Progenitor cell of endocrine pancreas (in vitro differentiated cells): ENCODE measurements around the gene CLSTN2. TPM values are rescaled to one million over a fixed set of nuclear protein-coding genes. Genes with fewer than 3 reads are reported as not detected.

Experiments used
- DNase-seq: peaks from one replicate; pipeline ENCODE4 v3.0.0; 2021; ENCODE audit warnings: low spot score; ENCODE audit not compliant: unreplicated experiment
- H3K27ac Mint-ChIP-seq: 2 replicates; pipeline ENCODE4 v1.8.0; 2021; ENCODE audit warnings: mild to moderate bottlenecking, moderate library complexity, mixed read lengths
- H3K27me3 Mint-ChIP-seq: 2 replicates; pipeline ENCODE4 v1.8.0; 2021; ENCODE audit warnings: mixed read lengths
- H3K36me3 Mint-ChIP-seq: 2 replicates; pipeline ENCODE4 v1.8.0; 2022; ENCODE audit warnings: mixed read lengths; ENCODE audit not compliant: insufficient read depth
- H3K4me1 Mint-ChIP-seq: 2 replicates; pipeline ENCODE4 v1.8.0; 2021; ENCODE audit warnings: low read depth, mixed read lengths
- H3K4me3 Mint-ChIP-seq: 2 replicates; pipeline ENCODE4 v1.8.0; 2021; ENCODE audit warnings: low read depth, mild to moderate bottlenecking, moderate library complexity, mixed read lengths
- H3K9me3 Mint-ChIP-seq: 2 replicates; pipeline ENCODE4 v1.8.0; 2021; ENCODE audit warnings: low read depth, mixed read lengths
- total RNA-seq: library from RNA; stranded (reverse); gene quantifications from 2 replicates; pipeline ENCODE4 v1.2.1, GENCODE V29; 2021
- TF ChIP-seq, protein P1 (sequence below): fragments of 200-600 bp; sonication (generic); IDR thresholded peaks from one replicate; pipeline ENCODE4 v1.5.0; 2021; ENCODE audit warnings: antibody characterized with exemption, mild to moderate bottlenecking; ENCODE audit not compliant: unreplicated experiment

The CLSTN2 gene
- total RNA-seq, 1 donor from 2014 or later: 2.8 TPM

DNA sequence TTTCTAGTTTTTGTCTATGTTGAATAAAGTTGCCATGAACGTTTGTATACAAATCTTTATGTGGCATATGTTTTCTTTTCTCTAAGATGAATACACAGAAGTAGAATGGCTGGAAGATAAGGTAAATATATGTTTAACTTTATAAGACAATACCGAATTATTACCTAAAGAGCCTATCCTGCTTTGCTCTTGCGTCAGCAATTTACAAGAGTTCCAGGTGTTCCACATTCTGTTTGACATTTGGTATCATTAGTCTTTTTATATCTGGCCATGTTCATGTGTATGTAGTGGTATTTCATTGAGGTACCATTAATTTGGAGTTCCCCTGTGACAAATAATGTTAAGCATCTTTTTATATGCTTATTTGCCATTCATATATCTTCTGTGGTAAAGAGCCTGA, 668.8 kb downstream of the CLSTN2 start:
- Mint-ChIP-seq H3K4me3 (no peak overlapping the region), H3K4me1 (no peaks in the 10 kb centered on the region), H3K36me3 (no peaks in the 10 kb centered on the region), H3K27ac (no peak overlapping the region), H3K9me3 (peaks cover 6% of the 10 kb centered on the region), H3K27me3 (no peaks in the 10 kb centered on the region)
- DNase-seq: no peak
- TF ChIP-seq, protein P1, sequence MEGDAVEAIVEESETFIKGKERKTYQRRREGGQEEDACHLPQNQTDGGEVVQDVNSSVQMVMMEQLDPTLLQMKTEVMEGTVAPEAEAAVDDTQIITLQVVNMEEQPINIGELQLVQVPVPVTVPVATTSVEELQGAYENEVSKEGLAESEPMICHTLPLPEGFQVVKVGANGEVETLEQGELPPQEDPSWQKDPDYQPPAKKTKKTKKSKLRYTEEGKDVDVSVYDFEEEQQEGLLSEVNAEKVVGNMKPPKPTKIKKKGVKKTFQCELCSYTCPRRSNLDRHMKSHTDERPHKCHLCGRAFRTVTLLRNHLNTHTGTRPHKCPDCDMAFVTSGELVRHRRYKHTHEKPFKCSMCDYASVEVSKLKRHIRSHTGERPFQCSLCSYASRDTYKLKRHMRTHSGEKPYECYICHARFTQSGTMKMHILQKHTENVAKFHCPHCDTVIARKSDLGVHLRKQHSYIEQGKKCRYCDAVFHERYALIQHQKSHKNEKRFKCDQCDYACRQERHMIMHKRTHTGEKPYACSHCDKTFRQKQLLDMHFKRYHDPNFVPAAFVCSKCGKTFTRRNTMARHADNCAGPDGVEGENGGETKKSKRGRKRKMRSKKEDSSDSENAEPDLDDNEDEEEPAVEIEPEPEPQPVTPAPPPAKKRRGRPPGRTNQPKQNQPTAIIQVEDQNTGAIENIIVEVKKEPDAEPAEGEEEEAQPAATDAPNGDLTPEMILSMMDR: no peak

GRCh38 chr3:140610544-140610943, 675.6 kb downstream of the CLSTN2 start:
- H3K9me3 Mint-ChIP-seq: peaks cover 6% of the 10 kb centered on the region
- H3K4me1 Mint-ChIP-seq: no peaks in the 10 kb centered on the region
- TF ChIP-seq, protein P1: no peak
- no peak overlapping the region for H3K27ac Mint-ChIP-seq
- no peak for DNase-seq
- H3K36me3 Mint-ChIP-seq: no peaks in the 10 kb centered on the region
- H3K27me3 Mint-ChIP-seq: no peaks in the 10 kb centered on the region
- no peak overlapping the region for H3K4me3 Mint-ChIP-seq

DNA sequence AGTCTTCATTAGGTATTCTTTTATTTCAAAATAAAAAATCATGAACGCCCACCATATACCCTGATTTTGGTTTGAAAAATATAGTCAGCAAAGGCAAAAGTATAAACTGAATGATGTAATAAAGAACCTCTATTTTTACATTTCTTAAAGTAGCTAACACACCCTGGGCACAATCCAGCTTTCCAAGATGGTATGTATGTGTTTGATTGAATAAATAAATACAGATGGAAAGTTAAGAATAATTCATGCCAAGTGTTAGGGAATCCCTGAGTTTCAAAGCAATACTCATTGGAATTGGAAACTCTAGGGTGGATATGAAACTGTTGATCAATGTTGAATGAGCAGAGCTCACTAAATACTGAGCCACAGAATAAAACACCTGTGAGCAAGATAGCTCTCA, 679.0 kb downstream of the CLSTN2 start:
- H3K9me3 Mint-ChIP-seq: peaks cover 11% of the 10 kb centered on the region
- no peaks in the 10 kb centered on the region for H3K4me1 Mint-ChIP-seq
- H3K4me3 Mint-ChIP-seq: no peak overlapping the region
- no peak for DNase-seq
- no peak overlapping the region for H3K27ac Mint-ChIP-seq
- H3K27me3 Mint-ChIP-seq: no peaks in the 10 kb centered on the region
- TF ChIP-seq, protein P1: no peak
- H3K36me3 Mint-ChIP-seq: peaks cover 1% of the 10 kb centered on the region

DNA sequence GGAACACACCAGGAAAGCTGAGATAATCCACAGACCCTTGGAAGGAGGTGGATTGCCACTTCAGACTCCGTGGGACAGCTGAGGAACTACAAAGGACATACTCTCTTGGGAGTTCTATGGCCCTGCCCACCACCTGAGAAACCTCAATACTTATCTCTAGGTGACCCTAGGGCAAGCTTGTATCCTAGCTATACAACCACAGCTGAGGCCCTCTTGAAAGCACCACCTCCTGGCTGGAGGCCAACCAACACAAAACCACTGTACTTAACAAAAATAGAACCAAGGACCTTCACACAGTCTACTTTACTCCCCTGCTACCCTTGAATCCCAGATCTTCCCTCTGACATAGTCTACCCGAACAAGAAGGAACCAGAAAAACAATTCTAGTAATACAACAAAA, 682.1 kb downstream of the CLSTN2 start:
- no peak overlapping the region for H3K27ac Mint-ChIP-seq
- H3K9me3 Mint-ChIP-seq: peaks cover 11% of the 10 kb centered on the region

DNA sequence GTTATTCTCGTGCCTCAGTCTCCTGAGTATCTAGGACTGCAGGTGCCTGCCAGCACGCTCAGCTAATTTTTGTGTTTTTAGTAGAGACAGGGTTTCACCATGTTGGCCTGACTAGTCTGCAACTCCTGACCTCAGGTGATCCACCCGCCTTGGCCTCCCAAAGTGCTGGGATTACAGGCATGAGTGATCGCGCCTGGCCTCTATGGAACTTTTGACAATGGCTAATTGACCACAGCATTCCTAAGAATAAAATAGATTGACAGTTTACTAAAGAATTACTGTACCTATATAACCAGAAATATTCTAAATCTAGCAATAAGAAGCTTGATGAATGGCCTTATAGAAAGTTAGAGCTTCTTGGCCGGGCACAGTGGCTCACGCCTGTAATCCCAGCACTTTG, 691.9 kb downstream of the CLSTN2 start:
- no peaks in the 10 kb centered on the region for H3K36me3 Mint-ChIP-seq
- no peak for DNase-seq
- TF ChIP-seq, protein P1: no peak
- H3K27me3 Mint-ChIP-seq: no peaks in the 10 kb centered on the region
- no peaks in the 10 kb centered on the region for H3K9me3 Mint-ChIP-seq
- H3K27ac Mint-ChIP-seq: no peak overlapping the region
- H3K4me3 Mint-ChIP-seq: no peak overlapping the region
- peaks cover 1% of the 10 kb centered on the region for H3K4me1 Mint-ChIP-seq

More for the DNA sequence above, 682.1 kb downstream of the CLSTN2 start:
- Mint-ChIP-seq H3K27me3 (no peaks in the 10 kb centered on the region), H3K4me3 (no peak overlapping the region), H3K4me1 (no peaks in the 10 kb centered on the region), H3K36me3 (peaks cover 1% of the 10 kb centered on the region)
- DNase-seq: no peak
- TF ChIP-seq, protein P1: no peak
